Trophoblast cell (in vitro differentiated cells and primary cell): ENCODE data around the gene C1orf167.

ENCODE experiments used
- DNase-seq, 2 donors: peaks; one replicate each; pipeline ENCODE4 v3.0.0-alpha.2; 2016
- H2AFZ ChIP-seq: 2 replicates; pipeline ENCODE4 v1.6.1; 2013; ENCODE audit warnings: low read length, moderate library complexity, mild to moderate bottlenecking; ENCODE audit not compliant: insufficient read depth, poor library complexity
- H2AK5ac ChIP-seq: 2 replicates; pipeline ENCODE4 v1.6.1; 2013; ENCODE audit warnings: mild to moderate bottlenecking, low read length
- H2BK120ac ChIP-seq: 2 replicates; pipeline ENCODE4 v1.6.1; 2013; ENCODE audit warnings: low read length, mild to moderate bottlenecking, moderate library complexity; ENCODE audit not compliant: insufficient read depth, poor library complexity
- H2BK12ac ChIP-seq: 2 replicates; pipeline ENCODE4 v1.6.1; 2013; ENCODE audit warnings: mild to moderate bottlenecking, low read length, moderate library complexity
- H2BK5ac ChIP-seq: 2 replicates; pipeline ENCODE4 v1.6.1; 2013; ENCODE audit warnings: low read length, low read depth, moderate library complexity, mild to moderate bottlenecking; ENCODE audit not compliant: poor library complexity
- H3K14ac ChIP-seq: 2 replicates; pipeline ENCODE4 v1.6.1; 2013; ENCODE audit warnings: mild to moderate bottlenecking, low read length
- H3K18ac ChIP-seq: 2 replicates; pipeline ENCODE4 v1.6.1; 2013; ENCODE audit warnings: mild to moderate bottlenecking, low read length
- H3K23ac ChIP-seq: 2 replicates; pipeline ENCODE4 v1.6.1; 2013; ENCODE audit warnings: low read length
- H3K27ac ChIP-seq: 2 replicates; pipeline ENCODE4 v1.5.1; 2013; ENCODE audit warnings: low read depth, mild to moderate bottlenecking, inconsistent platforms, low read length, moderate library complexity
- H3K27me3 ChIP-seq: 2 replicates; pipeline ENCODE4 v1.6.1; 2013; ENCODE audit warnings: inconsistent platforms, mild to moderate bottlenecking, low read length, moderate library complexity; ENCODE audit not compliant: insufficient read depth
- H3K36me3 ChIP-seq, 2 experiments: 1 replicate in 1 of 2; 2 replicates in 1 of 2; pipeline ENCODE4 v1.6.1; 2013; ENCODE audit warnings: low read length in 2 of 2, mild to moderate bottlenecking in 2 of 2, moderate library complexity in 1 of 2; ENCODE audit not compliant: insufficient read depth in 2 of 2, control insufficient read depth in 1 of 2
- H3K4ac ChIP-seq: 2 replicates; pipeline ENCODE4 v1.6.1; 2013; ENCODE audit warnings: low read depth, mild to moderate bottlenecking, low read length, moderate library complexity
- H3K4me1 ChIP-seq, 2 experiments: 1 replicate in 1 of 2; 2 replicates in 1 of 2; pipeline ENCODE4 v1.6.1; 2013; ENCODE audit warnings: low read length in 2 of 2, mild to moderate bottlenecking in 2 of 2, moderate library complexity in 1 of 2; ENCODE audit not compliant: insufficient read depth in 2 of 2, control insufficient read depth in 1 of 2
- H3K4me2 ChIP-seq: 2 replicates; pipeline ENCODE4 v1.6.1; 2013; ENCODE audit warnings: inconsistent platforms, mild to moderate bottlenecking, low read length, moderate library complexity
- H3K4me3 ChIP-seq: 2 replicates; pipeline ENCODE4 v1.5.1; 2013; ENCODE audit warnings: mild to moderate bottlenecking, low read depth, low read length, inconsistent platforms
- H3K79me1 ChIP-seq: one replicate; pipeline ENCODE4 v1.6.1; 2013; ENCODE audit warnings: low read length
- H3K79me2 ChIP-seq: 2 replicates; pipeline ENCODE4 v1.6.1; 2013; ENCODE audit warnings: low read length, mild to moderate bottlenecking; ENCODE audit not compliant: control insufficient read depth, insufficient read depth, poor library complexity
- H3K9ac ChIP-seq: 2 replicates; pipeline ENCODE4 v1.6.1; 2013; ENCODE audit warnings: mild to moderate bottlenecking, low read length
- H3K9me3 ChIP-seq: 2 replicates; pipeline ENCODE4 v1.6.1; 2013; ENCODE audit warnings: low read depth, mild to moderate bottlenecking, control low read depth, inconsistent platforms, low read length; ENCODE audit not compliant: insufficient read depth
- H4K12ac ChIP-seq: 2 replicates; pipeline ENCODE4 v1.6.1; 2013; ENCODE audit warnings: low read depth, mild to moderate bottlenecking, low read length, moderate library complexity
- H4K8ac ChIP-seq: 2 replicates; pipeline ENCODE4 v1.6.1; 2013; ENCODE audit warnings: low read depth, mild to moderate bottlenecking, low read length, moderate library complexity
- H4K91ac ChIP-seq: one replicate; pipeline ENCODE4 v1.6.1; 2013; ENCODE audit warnings: low read depth, mild to moderate bottlenecking, low read length, moderate library complexity
- WGBS: extraction: QIAGEN DNeasy Blood & Tissue Kit; methylation state at CpG from one replicate; pipeline ENCODE4 v1.1.7; 2013; ENCODE audit warnings: missing lambda C conversion rate; ENCODE audit not compliant: insufficient read length, insufficient coverage; ENCODE audit errors: extremely low coverage; 5-methylcytosine and 5-hydroxymethylcytosine counted together

The C1orf167 gene

DNA sequence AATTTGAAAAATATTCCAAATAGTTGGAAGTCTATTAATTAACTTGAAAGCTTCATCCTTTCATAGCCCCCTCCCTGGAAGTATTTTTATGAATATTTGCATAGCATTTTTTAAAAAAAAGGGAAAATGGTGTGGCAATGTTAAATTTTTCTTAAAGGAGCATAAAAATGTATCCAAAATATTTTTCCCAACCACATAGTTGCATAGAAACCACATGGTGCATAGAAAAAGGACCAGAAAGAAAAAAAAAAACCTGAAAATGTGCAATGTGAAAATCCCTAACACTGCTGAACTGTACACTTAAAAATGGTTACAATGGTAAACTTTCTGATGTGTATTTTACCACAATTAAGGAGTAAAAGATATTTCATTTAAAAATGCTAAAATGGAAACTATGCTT is 8.0 kb downstream of the C1orf167 start:
- H3K36me3 ChIP-seq: no peaks in the 10 kb centered on the region

DNA sequence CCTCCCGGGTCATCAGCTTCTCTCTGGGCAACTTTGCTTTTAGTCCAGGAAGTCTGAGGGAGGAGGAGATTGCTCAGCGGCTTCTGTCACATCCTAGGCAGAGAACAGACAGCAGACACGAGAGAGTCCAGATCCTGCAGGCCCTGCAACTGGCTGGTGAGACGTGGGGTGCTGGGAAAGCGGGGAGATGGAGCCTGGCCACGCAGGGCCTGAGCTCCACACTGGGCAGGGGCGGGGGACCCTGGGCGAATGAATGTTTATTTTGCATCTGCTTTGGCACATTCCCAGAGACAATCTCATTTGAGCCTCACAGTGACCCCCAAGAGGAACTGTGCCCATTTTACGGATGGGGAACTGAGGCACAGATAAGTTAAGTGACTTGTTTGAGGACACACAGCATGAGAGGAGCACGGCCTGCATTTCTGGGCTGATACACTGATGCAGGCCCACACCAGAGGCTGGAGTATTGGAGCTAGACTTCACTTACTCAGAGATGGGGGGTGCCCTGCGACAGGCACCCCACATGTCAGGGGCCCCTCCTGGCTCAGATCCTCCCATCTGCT is 9.6 kb downstream of the C1orf167 start:
- no peaks in the 10 kb centered on the region for H3K79me1 ChIP-seq
- WGBS: no CpG with 5 or more reads among the region's 11 CpGs

More for the DNA sequence above, 8.0 kb downstream of the C1orf167 start:
- Histone ChIP-seq H3K9me3 (no peaks in the 10 kb centered on the region), H3K27ac (no peak overlapping the region), H3K4me3 (no peak overlapping the region), H3K4me1 (no peaks in the 10 kb centered on the region), H2BK12ac (no peak overlapping the region), H3K9ac (no peak overlapping the region), H2BK120ac (no peak overlapping the region), H2AFZ (no peak overlapping the region), H3K14ac (no peak overlapping the region), H2AK5ac (no peak overlapping the region), H3K18ac (no peak overlapping the region), H3K79me1 (no peaks in the 10 kb centered on the region), H3K4ac (no peak overlapping the region), H3K27me3 (no peaks in the 10 kb centered on the region), H3K79me2 (no peaks in the 10 kb centered on the region), H4K8ac (no peak overlapping the region), H3K4me2 (no peak overlapping the region), H4K12ac (no peak overlapping the region), H2BK5ac (no peak overlapping the region), H4K91ac (no peak overlapping the region), H3K23ac (no peak overlapping the region)
- no peak for DNase-seq

DNA sequence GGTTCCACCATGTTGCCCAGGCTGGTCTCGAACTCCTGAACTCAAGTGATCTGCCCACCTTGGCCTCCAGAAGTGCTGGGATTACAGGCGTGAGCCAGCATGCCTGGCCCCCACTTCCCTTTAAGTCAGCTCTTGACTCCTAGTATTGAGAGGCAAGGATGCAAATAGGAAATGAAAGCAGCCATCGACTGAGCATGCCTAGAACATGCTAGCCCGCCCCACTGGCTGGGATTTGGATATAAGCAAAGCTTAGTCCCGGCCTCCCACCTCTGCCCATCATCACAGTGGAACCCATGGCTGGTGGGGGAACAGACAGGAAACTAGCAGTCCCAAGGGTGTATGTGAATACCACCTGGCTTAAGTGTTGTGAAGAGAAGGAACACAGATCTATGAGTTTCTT is 10.5 kb downstream of the C1orf167 start:
- no peak overlapping the region for H2BK12ac ChIP-seq
- no peak overlapping the region for H3K9ac ChIP-seq
- no peaks in the 10 kb centered on the region for H3K27me3 ChIP-seq
- no peak overlapping the region for H2AFZ ChIP-seq
- H3K79me2 ChIP-seq: no peaks in the 10 kb centered on the region
- no peaks in the 10 kb centered on the region for H3K4me1 ChIP-seq
- no peak overlapping the region for H3K18ac ChIP-seq
- H3K9me3 ChIP-seq: no peaks in the 10 kb centered on the region
- no peak overlapping the region for H3K23ac ChIP-seq
- H3K4me3 ChIP-seq: no peak overlapping the region
- no peak overlapping the region for H3K4me2 ChIP-seq
- no peak overlapping the region for H2AK5ac ChIP-seq
- H4K91ac ChIP-seq: no peak overlapping the region
- no peak overlapping the region for H4K12ac ChIP-seq
- H4K8ac ChIP-seq: no peak overlapping the region
- no peak overlapping the region for H2BK5ac ChIP-seq
- no peak overlapping the region for H2BK120ac ChIP-seq
- H3K4ac ChIP-seq: no peak overlapping the region
- no peaks in the 10 kb centered on the region for H3K36me3 ChIP-seq
- no peaks in the 10 kb centered on the region for H3K79me1 ChIP-seq
- no peak for DNase-seq
- no peak overlapping the region for H3K14ac ChIP-seq
- H3K27ac ChIP-seq: no peak overlapping the region
- no CpG with 5 or more reads among the region's 5 CpGs for WGBS

More for the DNA sequence above, 9.6 kb downstream of the C1orf167 start:
- H3K23ac ChIP-seq: no peak overlapping the region
- DNase-seq: no peak
- H3K14ac ChIP-seq: no peak overlapping the region
- H3K18ac ChIP-seq: no peak overlapping the region
- no peak overlapping the region for H3K4me2 ChIP-seq
- H3K4ac ChIP-seq: no peak overlapping the region
- no peak overlapping the region for H2BK120ac ChIP-seq
- no peak overlapping the region for H2AK5ac ChIP-seq
- no peak overlapping the region for H3K9ac ChIP-seq
- no peaks in the 10 kb centered on the region for H3K36me3 ChIP-seq
- no peak overlapping the region for H4K12ac ChIP-seq
- H3K9me3 ChIP-seq: no peaks in the 10 kb centered on the region
- H3K27me3 ChIP-seq: no peaks in the 10 kb centered on the region
- no peak overlapping the region for H3K27ac ChIP-seq
- no peak overlapping the region for H3K4me3 ChIP-seq
- H2AFZ ChIP-seq: no peak overlapping the region
- H3K79me2 ChIP-seq: no peaks in the 10 kb centered on the region
- H3K4me1 ChIP-seq: no peaks in the 10 kb centered on the region
- H4K91ac ChIP-seq: no peak overlapping the region
- no peak overlapping the region for H2BK12ac ChIP-seq
- H2BK5ac ChIP-seq: no peak overlapping the region
- no peak overlapping the region for H4K8ac ChIP-seq

DNA sequence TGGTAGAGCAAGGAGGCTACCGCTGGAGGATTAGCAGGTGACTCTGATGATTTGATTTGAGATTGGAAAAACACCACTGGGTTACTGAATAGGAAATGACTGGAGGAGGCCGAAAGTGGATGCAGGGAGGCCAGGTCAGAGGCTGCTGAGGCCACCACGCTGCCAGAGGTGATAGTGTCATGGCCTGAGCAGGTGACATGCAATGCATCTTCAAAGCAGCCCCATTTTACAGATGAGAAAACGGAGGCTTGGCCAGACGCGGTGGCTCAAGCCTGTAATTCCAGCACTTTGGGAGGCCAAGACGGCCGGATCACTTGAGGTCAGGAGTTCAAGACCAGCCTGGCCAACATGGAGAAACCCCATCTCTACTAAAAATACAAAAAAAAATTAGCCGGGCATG is 12.8 kb downstream of the C1orf167 start:
- H3K4me3 ChIP-seq: no peak overlapping the region
- H2BK12ac ChIP-seq: no peak overlapping the region
- H3K14ac ChIP-seq: no peak overlapping the region
- no peak overlapping the region for H2BK120ac ChIP-seq
- no peaks in the 10 kb centered on the region for H3K27me3 ChIP-seq
- H4K12ac ChIP-seq: no peak overlapping the region
- H2AFZ ChIP-seq: no peak overlapping the region
- no peak overlapping the region for H3K18ac ChIP-seq
- H2BK5ac ChIP-seq: no peak overlapping the region
- no peak overlapping the region for H3K27ac ChIP-seq
- H3K36me3 ChIP-seq: no peaks in the 10 kb centered on the region
- H3K4me1 ChIP-seq: no peaks in the 10 kb centered on the region
- H3K4me2 ChIP-seq: no peak overlapping the region
- no peak for DNase-seq
- H4K91ac ChIP-seq: no peak overlapping the region
- WGBS: no CpG with 5 or more reads among the region's 9 CpGs
- H3K79me1 ChIP-seq: no peaks in the 10 kb centered on the region
- no peak overlapping the region for H3K9ac ChIP-seq
- no peaks in the 10 kb centered on the region for H3K79me2 ChIP-seq
- no peak overlapping the region for H4K8ac ChIP-seq
- H3K23ac ChIP-seq: no peak overlapping the region
- no peak overlapping the region for H2AK5ac ChIP-seq
- H3K9me3 ChIP-seq: peaks cover 2% of the 10 kb centered on the region
- no peak overlapping the region for H3K4ac ChIP-seq
